CD4-positive, alpha-beta T cell treated with Interleukin-4 for 1 hour (primary cell): Measurements from ENCODE around the gene MAL.
A peak's percentile ranks its signal among the peaks of the same experiment; 100 is the strongest.

Source experiments
- DNase-seq, 2 donors: peaks; one replicate each; pipeline ENCODE4 v3.0.0-alpha.2; 2020 to 2022

MAL gene

DNA sequence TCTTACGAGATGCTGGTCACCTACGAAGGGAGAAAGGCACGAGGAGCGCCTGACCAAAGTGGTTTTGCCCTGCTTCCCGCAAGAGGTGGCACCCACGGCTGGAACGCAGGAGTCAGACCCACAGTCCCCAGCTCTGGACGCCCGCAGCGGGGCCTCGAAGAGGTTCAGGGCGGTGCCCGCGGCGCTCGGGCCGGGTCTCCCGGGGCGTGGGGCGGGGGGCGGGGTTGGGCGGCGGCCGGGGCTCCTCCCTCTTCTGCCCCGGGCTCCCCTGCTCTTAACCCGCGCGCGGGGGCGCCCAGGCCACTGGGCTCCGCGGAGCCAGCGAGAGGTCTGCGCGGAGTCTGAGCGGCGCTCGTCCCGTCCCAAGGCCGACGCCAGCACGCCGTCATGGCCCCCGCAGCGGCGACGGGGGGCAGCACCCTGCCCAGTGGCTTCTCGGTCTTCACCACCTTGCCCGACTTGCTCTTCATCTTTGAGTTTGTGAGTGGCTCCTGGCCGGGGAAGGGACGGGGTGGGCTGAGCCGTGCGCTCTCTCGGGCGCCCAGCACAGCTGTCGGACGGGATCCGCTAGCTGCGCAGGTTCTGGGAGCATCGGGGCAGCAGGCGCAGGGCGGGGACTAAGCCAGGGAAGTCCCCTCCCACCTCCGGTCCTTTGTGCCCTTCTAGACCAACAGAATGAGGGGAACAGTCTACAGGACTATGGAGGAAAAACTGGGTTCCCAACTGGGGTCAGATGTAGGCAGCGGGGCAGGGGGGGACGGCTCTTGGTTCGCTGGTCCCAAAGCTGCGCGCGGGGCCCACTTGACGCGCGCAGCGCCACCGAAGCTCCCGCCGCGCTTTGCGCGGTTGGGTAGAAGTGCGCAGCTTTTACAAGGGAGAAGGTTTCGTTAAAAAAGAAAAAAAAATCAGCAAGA, at the start of gene MAL:
Gene MAL (plus strand): TSS at position 303 of the 914 bp plus-strand sequence. CDS start 85 bp downstream, at position 388.
- peak; percentile 57 to 68 for DNase-seq

DNA sequence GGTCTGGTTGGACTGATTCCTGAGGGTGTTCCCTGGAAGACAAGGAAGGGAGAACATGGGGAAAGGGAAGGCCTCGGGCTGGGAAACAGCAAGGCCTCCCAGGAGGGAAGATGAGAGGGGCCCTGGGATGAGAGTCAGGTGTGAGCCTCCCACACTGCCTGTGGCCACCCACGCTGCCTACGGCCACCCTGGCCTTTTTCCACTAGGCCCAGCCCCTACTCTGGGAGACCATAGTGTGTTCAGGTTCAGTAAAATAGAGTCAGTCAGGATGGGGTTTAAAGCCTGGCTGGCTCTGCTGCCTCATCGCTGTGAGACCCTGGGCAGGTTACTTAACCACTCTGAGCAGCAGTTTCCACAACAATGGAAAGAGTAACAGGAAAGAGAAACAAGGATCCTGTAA, 47.7 kb upstream of the MAL start:
- DNase-seq = no peak

- no peak for DNase-seq
Measured at GRCh38 chr2:94978917-94979316, 46.6 kb upstream of the MAL start.

DNA sequence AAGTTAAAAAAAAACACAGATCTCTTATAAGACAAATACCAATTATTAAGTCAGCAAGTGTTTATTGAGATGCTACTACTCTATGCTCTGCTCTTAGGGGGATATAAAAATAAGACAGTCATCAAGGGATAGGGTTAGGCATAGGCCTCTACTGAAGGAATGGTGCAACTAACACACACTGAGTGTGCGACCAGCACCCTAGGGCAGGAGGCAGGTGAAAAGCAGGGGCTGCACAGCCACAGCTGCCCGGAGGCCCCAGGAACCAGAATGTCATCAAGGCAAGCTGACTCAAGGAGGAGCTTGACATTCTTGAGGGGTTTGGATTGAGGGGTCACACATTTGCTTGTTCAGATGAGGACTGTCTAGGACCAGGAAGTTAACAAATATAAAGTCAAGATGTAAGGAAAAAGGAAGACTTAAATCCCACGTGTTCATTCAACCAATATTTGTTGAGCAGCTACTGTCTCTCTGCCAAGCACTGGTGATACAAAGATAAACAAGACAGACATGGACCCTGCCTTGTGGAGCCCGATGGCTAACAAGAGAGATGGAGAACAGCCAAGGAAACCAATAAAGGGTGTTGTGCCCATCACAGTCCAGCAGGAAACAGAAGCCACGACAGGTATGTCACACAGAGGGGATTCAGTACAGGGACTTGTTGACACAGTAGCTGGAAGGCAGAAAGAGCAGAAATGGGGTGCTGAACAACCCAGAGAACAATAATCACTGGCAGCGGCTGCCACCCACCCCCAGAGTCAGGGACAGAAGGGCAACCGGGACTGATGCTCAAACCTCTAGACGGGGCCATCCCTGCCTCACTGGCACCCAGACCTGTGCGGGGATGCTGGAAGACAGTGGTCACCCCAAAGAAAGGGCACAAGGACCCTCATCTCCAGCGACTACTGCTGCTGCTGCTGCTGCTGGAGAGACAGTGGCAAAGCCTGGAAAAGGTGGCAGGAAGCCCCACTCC, 45.8 kb upstream of the MAL start:
- DNase-seq = no peak

DNA sequence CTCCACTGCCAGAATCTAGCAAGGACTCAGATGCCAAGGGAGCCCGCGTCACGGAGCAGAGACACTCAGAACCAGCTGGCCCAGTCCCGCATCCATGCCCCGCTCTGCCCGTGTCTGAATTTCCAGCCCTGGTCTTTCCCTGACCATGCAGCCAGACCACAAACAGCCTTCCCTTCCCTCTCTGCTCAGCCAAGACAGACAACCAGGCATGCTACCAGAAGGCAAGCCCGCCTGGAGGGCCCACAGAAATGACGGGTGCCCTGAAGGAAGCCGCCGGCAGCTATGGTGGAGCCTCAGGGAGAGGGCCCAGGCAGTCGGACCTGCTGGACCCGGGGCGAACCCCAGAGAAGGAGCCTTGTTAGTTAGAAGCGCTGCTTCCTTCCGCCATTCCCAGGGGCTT, 45.1 kb upstream of the MAL start:
- no peak for DNase-seq

DNA sequence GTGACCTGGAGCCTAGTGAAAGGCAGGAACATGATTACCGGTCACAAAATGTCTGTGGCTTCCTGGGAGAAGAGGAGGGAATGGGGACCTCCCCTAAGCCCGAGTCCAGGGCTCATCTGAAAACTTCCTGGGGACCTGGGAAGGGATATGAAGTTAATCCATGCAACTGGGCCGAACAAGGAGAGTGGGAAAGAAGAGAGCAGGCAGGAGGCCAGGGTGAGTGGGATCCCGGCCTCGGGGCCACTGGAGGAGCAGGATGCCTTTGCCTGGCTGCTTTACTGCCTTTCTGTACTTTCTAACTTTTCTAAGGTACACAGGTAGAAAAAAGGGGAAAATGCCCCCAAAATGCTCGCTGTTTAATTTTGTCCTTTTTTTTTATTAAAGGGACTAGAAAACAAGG, 43.4 kb upstream of the MAL start:
- no peak for DNase-seq

- no peak for DNase-seq
Measured at GRCh38 chr2:94982675-94983074, 42.8 kb upstream of the MAL start.

DNA sequence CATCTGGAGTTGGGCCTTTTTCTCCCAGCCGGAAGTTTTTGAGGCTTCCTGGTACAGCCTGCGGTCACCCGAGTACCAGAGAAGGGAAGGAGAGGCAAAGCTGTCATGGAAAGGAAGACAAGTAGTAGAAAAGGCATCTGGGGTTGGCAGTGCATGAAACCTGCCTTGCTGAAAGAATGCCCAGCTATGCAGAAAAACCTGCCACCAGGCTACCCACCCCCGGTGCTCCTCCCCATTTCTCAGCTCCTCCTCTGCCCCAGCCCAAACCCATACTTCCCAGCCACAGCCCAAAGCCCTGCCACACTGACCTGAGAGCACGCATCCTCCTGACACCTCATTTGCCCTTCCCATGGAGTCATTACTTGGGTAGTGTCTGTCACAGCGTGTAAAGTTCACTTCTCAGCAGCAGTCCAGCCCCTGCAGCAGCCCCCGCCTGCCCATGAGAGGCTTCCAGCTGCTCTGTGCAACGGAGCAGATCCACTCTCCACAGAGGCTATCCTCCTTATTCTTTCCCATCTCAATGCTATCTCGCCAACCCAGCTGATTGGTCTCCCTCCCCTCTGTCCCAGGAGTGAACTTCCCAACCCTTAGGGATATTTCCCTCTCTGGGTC, 40.4 kb upstream of the MAL start:
- no peak for DNase-seq

- DNase-seq = no peak
Measured at GRCh38 chr2:94985636-94986035, 39.9 kb upstream of the MAL start.

DNA sequence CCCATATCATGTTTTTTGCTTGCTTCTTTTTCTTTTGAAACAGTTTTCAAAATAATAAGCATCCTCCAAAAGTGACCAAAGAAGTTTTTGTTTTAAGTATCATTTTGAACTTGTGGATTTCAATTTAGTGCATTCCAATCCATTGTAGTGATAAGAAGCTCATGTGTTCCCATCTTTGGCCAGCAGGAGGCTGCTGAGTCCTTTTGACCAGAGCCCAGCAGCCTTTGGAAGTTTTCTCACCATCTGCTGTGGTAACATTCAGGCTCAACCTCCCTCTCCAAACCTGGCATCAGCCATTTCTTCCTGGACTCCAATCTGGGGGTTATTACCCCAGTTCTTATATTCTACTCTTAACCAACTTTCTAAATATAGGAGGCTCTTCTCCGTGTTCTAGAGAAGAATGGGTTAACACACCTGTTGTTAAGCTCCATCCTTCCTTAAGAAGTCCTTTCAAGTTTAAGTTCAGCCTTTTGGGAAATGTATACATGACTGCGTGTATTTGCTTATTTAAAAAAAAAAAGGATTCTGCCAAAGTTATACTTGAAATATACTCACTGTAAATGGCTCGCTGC, 39.0 kb upstream of the MAL start:
- DNase-seq = peak in 1 of 2 donors; percentile 33

- DNase-seq = no peak
Measured at GRCh38 chr2:94987074-94988020, 38.2 kb upstream of the MAL start.

DNA sequence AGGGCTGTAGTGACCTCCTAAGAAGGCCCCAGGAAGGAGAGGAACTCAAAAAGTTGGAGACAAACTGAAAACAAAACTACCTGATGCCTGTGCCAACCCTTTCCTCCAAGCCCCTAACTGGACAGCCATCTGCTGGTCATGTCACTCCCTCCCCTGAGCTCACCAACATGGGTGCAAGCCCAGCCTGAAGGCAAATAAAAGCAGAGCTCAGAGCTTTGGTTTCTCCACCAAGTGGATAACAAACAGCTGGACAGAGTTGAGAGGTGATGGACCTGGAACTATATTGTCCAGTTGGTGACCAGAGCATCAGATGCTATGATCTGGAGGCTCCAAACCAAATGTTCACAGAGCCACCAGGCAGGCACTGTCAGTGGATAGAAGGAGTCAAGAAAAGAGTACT, 34.6 kb upstream of the MAL start:
- no peak for DNase-seq

- no peak for DNase-seq
Measured at GRCh38 chr2:94992360-94992759, 33.1 kb upstream of the MAL start.

GRCh38 chr2:94993176-94994062, 32.1 kb upstream of the MAL start:
- DNase-seq = no peak

- DNase-seq = no peak
Measured at GRCh38 chr2:94994063-94994913, 31.2 kb upstream of the MAL start.

DNA sequence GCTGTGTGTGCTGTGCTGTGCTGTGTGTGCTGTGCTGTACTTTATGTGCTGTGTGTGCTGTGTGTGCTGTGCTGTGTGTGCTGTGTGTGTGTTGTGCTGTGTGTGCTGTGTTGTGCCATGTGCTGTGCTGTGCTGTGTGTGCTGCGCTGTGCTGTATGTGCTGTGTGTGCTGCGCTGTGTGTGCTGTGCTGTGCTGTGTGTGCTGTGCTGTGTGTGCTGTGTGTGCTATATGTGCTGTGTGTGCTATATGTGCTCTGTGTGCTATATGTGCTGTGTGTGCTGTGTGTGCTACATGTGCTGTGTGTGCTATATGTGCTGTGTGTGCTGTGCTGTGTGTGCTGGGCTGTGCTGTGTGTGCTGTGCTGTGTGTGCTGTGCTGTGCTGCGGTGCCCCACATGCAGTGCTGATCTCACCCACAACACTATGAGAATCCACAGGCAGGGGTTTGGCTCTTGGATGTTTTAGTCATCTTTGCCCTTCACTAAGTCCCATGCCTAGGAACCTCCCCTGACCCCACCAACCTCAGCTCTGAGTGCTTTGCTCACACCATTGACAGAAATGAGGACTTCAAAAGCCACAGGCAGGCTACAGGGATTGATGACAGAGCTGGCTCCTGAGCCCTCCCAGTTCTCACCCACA, 30.5 kb upstream of the MAL start:
- no peak for DNase-seq

- DNase-seq = no peak
Measured at GRCh38 chr2:94995553-94996304, 29.8 kb upstream of the MAL start.
